GM10847 (cell line): ENCODE data around the gene TAS2R43.

Experiments used
- POLR2A ChIP-seq: IDR thresholded peaks from 2 replicates; pipeline ENCODE4 v1.6.1; 2011; ENCODE audit not compliant: insufficient read length; ENCODE audit errors: extremely low read depth

The TAS2R43 gene, protein sequence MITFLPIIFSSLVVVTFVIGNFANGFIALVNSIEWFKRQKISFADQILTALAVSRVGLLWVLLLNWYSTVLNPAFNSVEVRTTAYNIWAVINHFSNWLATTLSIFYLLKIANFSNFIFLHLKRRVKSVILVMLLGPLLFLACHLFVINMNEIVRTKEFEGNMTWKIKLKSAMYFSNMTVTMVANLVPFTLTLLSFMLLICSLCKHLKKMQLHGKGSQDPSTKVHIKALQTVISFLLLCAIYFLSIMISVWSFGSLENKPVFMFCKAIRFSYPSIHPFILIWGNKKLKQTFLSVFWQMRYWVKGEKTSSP

DNA sequence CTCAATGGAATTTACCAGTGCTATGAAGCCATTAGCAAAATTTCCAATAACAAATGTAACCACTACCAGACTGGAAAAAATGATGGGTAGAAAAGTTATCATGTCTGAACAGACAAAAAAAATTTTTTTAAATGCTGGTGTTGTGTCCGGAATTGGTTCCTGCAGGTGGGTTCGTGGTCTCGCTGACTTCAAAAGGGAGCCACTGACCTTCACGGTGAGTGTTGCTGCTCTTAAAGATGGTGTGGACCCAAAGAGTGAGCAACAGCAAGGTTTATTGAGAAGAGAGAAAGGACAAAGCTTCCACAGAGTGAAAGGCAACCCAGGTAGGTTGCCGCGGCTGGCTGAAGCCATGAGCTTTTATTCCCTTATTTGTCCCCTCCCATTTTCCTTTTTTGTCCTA lies at the start of gene TAS2R43:
TSS of gene TAS2R43 (minus strand) at position 186 of the 400 bp plus-strand sequence. CDS start at position 102, 84 bp downstream.
- no peak for TF ChIP-seq POLR2A

DNA sequence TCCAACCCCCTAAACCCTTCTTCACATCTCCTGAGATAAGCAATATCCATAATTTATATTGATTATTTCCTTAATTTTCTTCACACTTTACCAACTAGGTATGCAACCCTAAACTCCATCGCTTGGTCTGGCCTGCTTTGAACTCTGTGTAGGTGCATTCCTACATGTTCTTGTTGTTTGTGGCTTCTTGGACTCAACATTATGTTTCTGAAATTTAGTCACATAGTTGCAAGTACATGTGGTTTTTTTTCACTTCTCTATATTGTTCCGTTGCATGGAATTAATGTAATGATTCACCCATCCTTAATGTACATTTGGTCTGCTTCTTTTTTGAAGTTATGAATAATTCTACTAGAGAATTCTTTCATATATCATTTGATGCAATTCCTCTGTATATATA lies 44.0 kb upstream of the TAS2R43 start:
- TF ChIP-seq POLR2A, result no peak

DNA sequence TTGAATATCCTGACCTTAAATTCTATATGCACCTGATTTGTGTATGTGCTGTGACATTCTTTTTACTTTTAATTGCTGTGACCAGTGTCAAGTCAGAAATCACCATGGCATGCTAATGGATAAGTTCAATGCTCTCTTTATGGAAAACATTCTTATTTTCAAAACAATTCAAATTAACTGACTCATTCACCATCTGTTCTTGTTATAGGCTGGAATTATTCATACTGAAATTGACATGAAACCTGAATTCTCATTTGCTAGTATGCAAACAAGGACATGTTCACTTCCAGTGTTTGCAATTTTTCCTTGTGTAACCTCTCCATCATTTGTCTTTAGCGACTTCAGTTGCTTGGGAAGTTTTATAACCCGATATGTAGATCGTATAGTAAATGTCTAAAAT lies 42.2 kb upstream of the TAS2R43 start, which contains the start of gene TAS2R30:
TSS of gene TAS2R30 (minus strand) at position 340 of the 400 bp plus-strand sequence. CDS start 400 bp downstream, outside the sequence.
- no peak for TF ChIP-seq POLR2A

DNA sequence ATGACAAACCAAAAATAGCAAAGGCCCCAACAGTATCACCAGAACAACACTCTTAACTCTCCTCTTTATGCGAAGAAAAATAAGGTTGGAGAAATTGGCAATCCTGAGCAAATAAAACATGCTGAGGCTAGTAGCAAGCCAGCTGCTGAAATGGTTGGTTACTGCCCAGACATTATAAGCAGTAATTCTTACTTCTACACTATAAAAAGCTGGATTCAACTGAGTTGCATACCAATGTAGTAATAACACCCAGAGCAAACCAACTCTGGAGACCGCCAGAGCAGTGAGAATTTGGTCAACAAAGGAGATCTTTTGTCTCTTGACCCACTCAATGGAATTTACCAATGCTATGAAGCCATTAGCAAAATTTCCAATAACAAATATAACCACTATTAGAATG lies 41.7 kb upstream of the TAS2R43 start:
- TF ChIP-seq POLR2A, result no peak

DNA sequence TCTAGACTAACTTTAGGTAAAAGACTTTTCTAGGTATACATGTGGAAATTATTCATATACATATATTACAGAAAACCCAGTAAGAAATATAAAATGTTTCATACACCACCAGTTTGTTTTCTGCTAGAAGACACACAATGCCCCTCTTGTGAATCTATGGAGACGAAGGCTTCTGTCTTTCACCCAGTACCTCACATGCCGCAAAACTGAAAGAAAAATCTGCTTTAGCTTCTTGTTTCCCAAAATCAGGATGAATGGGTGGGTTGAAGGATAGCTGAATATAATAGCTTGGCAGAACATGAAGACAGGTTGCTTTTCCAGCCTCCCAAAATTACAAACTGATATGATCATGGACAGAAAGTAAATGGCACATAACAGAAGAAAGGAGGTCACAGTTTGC lies 41.0 kb upstream of the TAS2R43 start:
- no peak for TF ChIP-seq POLR2A

DNA sequence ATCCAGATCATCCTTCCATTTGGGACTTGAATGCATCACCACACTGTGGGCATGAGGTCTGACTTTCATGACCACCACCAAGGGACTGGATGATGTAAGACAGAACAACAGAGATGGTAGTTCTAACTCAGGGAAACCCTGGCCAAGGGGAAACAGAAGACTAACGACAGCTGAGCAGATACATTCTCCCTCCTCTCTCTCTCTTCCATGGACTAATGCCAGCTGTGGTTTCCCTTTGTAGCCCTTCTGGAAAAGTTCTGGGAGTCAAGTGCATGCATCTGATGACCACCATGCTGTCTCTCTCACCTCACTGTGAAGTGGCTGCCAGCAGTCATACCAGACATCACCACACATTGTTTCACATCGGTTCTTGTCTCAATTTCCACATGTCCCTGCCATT lies 38.9 kb upstream of the TAS2R43 start:
- no peak for TF ChIP-seq POLR2A

DNA sequence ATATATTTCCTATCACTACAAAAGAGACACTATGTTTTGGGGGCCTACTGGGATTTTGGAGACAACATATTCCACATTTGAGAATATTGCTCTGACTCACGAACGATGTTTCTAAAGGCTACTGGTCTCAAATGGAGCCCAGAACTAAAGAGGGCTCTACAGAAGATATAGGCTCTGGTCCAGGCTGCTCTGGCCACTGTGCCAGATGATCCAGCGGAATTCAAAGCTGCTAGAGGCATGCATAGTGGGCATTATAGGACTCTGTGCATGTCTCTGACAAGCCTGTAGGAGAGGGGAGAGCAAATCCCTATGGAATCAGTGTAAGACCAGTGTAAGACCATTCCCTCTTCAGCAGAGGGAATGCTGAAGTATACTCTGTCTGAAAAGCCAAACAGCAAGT lies 38.3 kb upstream of the TAS2R43 start:
- TF ChIP-seq POLR2A, result no peak

DNA sequence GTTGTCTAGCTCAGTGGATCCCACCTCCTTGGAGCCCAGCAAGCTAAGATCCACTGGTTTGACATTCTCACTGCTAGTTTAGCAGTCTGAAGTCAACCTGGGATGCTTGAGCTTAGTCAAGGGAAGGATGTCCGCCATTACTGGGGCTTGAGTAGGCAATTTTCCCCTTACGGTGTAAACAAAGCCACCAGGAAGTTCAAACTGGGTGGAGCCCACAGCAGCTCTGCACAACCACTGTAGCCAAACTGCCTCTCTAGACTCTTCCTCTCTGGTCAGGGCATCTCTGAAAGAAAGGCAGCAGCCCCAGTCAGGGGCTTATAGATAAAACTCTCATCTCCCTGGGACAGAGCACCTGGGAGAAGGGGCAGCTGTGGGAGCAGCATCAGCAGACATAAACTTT lies 16.7 kb upstream of the TAS2R43 start:
- TF ChIP-seq POLR2A, result no peak

DNA sequence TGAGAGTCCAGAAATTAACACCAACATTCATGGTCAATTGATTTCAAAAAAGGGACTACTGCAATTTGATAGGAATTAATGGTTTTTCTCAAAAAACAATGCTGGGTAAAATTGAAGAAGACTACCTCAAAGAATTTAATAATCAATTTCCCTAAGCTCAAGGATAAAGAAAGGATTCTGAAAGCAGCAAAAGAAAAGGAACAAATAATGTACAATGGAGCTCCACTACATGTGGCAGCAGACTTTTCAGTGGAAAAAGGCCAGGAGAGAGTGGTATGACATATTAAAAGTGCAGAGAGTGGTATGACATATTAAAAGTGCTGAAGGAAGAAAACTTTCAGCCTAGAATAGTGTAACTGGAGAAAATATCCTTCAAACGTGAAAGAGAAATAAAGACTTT lies 15.6 kb upstream of the TAS2R43 start:
- TF ChIP-seq POLR2A, result no peak

DNA sequence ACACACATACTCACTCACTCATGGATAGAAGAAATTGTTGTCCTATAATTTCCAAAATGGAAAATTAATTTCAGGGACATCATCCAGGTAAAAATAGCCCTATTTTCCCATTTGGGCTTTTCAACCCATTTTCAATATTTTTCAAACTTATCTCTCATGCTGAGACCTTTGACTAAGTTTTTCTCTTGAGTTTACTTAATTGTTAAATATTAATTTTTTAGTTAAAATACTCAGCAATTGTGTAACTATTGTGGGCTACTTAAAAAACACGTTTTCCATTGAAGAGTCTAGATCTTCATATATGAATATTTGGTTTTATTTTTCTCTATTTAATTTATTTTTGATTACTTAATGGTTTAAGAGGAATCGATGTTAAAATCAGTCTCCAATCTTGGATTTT lies 14.2 kb upstream of the TAS2R43 start:
- TF ChIP-seq POLR2A, result no peak

DNA sequence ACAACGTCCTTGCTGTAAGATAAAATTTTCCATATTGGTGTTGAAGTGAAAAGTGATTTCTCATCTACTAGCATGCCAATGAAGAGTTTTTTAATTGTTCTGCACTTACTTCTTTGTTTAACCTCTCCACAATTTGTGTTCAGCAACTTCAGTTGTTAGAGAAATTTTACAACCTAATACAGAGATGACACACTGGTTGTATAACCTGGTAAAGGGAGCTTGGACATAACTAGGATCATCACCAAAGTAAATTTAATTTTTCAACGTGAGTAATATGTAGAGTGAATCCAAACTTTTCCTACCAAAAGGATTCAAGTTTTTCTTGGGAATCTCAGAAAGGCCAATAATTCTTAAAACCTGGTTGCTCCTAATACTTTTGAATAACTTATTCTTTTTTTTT lies 13.4 kb upstream of the TAS2R43 start:
- no peak for TF ChIP-seq POLR2A

DNA sequence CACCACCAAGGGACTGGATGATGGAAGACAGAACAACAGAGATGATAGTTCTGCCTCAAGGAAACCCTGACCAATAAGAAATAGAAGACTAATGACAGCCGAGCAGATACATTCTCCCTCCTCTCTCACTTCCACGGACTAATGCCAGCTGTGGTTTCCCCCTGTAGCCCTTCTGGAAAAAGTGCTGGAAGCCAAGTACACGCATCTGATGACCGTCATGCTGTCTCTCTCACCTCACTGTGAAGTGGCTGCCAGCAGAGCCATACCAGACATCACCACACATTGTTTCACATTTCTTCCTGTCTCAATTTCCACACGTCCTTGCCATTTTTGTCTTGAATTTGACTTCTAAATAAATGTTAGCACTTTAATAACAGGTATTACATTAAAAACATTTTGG lies 2.9 kb downstream of the TAS2R43 start:
- TF ChIP-seq POLR2A, result no peak

DNA sequence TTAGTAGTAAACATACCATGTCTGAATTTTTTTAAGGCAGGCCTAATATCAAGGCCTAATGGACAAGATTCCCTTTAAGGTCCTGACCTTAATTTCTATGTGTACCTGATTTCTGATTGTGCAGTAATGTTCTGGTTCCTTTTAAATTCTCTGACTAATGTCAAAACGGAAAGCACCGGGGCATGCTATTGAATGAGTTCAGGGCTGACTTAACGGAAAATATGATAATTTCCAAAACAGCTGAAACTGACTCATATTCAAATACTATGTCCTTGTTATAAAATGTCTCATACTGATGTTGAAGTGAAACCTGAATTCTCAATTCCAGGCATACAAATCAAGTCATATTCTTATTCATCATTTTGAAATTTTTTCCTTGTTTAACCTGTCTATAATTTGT lies 6.7 kb downstream of the TAS2R43 start:
- no peak for TF ChIP-seq POLR2A

DNA sequence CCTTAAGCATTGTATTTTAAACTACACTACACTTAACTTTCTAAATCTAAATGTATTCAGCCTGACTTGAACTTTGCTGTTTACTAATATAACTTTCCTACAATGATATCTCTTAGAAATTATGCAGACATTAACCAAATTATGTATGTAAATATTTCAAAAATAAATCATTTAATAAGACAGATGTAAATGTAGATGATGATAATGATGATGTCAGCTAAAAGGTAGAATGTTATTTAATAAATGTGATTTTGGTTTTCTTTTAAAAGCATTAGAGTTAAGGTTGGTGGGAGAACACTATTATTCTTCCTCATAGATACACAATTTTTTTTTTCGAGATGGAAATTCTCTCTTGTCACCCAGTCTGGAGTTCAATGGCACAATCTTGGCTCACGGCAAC lies 10.1 kb downstream of the TAS2R43 start:
- no peak for TF ChIP-seq POLR2A

DNA sequence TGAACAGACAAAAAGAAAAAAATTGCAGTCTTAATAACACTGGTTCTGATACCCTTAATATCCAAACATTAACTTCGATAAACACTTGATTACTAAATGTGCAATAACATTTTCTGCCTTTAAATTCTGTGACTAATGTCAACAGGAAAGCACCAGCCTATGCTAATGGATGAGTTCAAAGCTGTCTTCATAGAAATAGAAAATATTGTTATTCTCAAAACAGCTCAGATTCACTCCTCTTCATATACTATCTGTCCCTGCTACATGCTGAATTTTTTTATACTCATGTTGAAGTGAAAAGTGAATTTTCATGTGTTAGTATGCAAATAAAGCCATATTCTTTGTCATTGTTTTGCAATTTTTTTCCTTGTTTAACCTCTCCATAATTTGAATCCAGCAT lies 13.9 kb downstream of the TAS2R43 start:
- no peak for TF ChIP-seq POLR2A

DNA sequence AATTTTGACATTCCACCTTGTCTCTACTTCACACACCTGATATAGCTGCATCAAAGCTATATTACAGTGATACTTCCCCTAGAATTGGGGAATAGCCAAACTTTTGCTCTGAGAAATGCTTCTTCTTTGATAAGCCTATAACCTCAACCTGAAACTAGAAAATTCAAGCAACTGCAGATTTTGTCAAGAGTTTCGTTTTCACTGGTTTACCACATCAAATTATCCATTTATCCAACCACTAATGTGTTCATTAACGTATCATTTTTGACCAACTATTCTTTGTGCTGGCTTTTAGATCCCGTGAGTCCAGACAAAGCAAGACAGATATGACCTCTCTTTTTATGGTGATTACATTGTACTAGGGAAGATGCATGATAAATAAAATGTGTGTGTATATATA lies 16.5 kb downstream of the TAS2R43 start:
- TF ChIP-seq POLR2A, result no peak

DNA sequence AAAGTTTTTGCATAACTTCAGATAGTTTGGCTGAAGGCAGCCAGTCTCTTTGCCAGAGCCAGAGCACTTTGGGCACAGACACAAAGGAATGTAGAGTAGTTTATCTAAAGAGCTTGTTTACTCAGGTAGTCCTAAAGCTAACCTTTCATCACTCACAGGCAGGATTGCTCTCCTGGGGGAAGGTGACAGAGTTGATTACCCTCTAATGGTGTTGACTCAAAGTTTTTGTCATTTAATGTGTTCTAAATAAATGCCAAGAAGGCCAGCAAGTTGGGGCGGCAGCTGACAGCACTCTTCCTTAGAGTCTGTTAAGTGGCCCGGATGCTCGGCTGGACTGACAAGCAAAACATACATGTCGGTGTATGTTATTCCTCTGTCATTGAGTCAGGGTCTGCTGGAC lies 20.7 kb downstream of the TAS2R43 start:
- TF ChIP-seq POLR2A, result no peak
